SK-N-SH treated with all-trans-retinoic acid at 6 μM for 48 hours (cell line): ENCODE measurements around the gene ADAMTSL1.

Experiments used
- ATAC-seq: fragments of 200-7000 bp; cut with Tn5 transposase; 3 replicates; pipeline ENCODE4 v1.9.1; 2020; ENCODE audit warnings: mild to moderate bottlenecking, moderate library complexity
- ARNTL ChIP-seq: fragments of 450-650 bp; formaldehyde crosslinking; IDR thresholded peaks from 2 replicates; pipeline ENCODE4 v1.5.0; 2020; ENCODE audit warnings: low read depth, mild to moderate bottlenecking, moderate library complexity, borderline replicate concordance
- CREB5 ChIP-seq: fragments of 250-450 bp; sonication (Bioruptor Pico); IDR thresholded peaks from 2 replicates; pipeline ENCODE4 v1.5.1; 2020; ENCODE audit warnings: low read depth, mild to moderate bottlenecking, moderate library complexity
- CSDC2 ChIP-seq: fragments of 250-450 bp; sonication (Bioruptor Pico); IDR thresholded peaks from 2 replicates; pipeline ENCODE4 v1.5.0; 2020; ENCODE audit warnings: mild to moderate bottlenecking, moderate library complexity
- CSRNP3 ChIP-seq: fragments of 250-450 bp; sonication (Bioruptor Pico); IDR thresholded peaks from 2 replicates; pipeline ENCODE4 v1.5.1; 2021; ENCODE audit warnings: mild to moderate bottlenecking, moderate library complexity
- ESRRG ChIP-seq: fragments of 250-450 bp; sonication (Bioruptor Pico); IDR thresholded peaks from 2 replicates; pipeline ENCODE4 v1.6.1; 2021; ENCODE audit warnings: mild to moderate bottlenecking
- GLIS3 ChIP-seq: fragments of 250-450 bp; sonication (Bioruptor Pico); IDR thresholded peaks from 2 replicates; pipeline ENCODE4 v1.5.0; 2020; ENCODE audit warnings: mild to moderate bottlenecking, moderate library complexity
- ISL1 ChIP-seq: fragments of 250-450 bp; sonication (Bioruptor Pico); IDR thresholded peaks from 2 replicates; pipeline ENCODE4 v2.1.2; 2022; ENCODE audit warnings: mild to moderate bottlenecking, moderate library complexity
- OSR1 ChIP-seq: fragments of 250-450 bp; sonication (Bioruptor Pico); IDR thresholded peaks from 2 replicates; pipeline ENCODE4 v1.8.0; 2022; ENCODE audit warnings: moderate library complexity, mild to moderate bottlenecking, inconsistent platforms
- PPARA ChIP-seq: fragments of 250-450 bp; sonication (Bioruptor Pico); IDR thresholded peaks from 2 replicates; pipeline ENCODE4 v1.5.0; 2020; ENCODE audit warnings: mild to moderate bottlenecking, borderline replicate concordance
- RARB ChIP-seq: fragments of 250-450 bp; sonication (Bioruptor Pico); IDR thresholded peaks from 2 replicates; pipeline ENCODE4 v1.8.0; 2021; ENCODE audit warnings: mild to moderate bottlenecking, moderate library complexity
- SNAI2 ChIP-seq: fragments of 250-450 bp; sonication (Bioruptor Pico); IDR thresholded peaks from 2 replicates; pipeline ENCODE4 v1.5.0; 2020; ENCODE audit warnings: mild to moderate bottlenecking, moderate library complexity
- TCF4 ChIP-seq: fragments of 250-450 bp; sonication (Bioruptor Pico); IDR thresholded peaks from 2 replicates; pipeline ENCODE4 v1.8.0; 2021; ENCODE audit warnings: mild to moderate bottlenecking, moderate library complexity, borderline replicate concordance
- TOX ChIP-seq: fragments of 250-450 bp; sonication (Bioruptor Pico); IDR thresholded peaks from 2 replicates; pipeline ENCODE4 v1.8.0; 2021; ENCODE audit warnings: mild to moderate bottlenecking, moderate library complexity, borderline replicate concordance
- ZC3H10 ChIP-seq: fragments of 250-450 bp; sonication (Bioruptor Pico); IDR thresholded peaks from 2 replicates; pipeline ENCODE4 v1.5.1; 2021; ENCODE audit warnings: mild to moderate bottlenecking, moderate library complexity
- ZFP3 ChIP-seq: fragments of 250-450 bp; sonication (Bioruptor Pico); IDR thresholded peaks from 2 replicates; pipeline ENCODE4 v1.5.0; 2020; ENCODE audit warnings: mild to moderate bottlenecking, moderate library complexity
- ZFP30 ChIP-seq: fragments of 450-650 bp; formaldehyde crosslinking; IDR thresholded peaks from 2 replicates; pipeline ENCODE4 v1.5.0; 2022; ENCODE audit warnings: mild to moderate bottlenecking, moderate library complexity
- ZNF565 ChIP-seq: fragments of 450-650 bp; formaldehyde crosslinking; conservative IDR thresholded peaks from 2 replicates; pipeline ENCODE4 v1.5.0; 2020; ENCODE audit warnings: low read depth, mild to moderate bottlenecking, moderate library complexity
- ZNF70 ChIP-seq: fragments of 450-650 bp; formaldehyde crosslinking; IDR thresholded peaks from 2 replicates; pipeline ENCODE4 v1.5.0; 2020; ENCODE audit warnings: mild to moderate bottlenecking, moderate library complexity
- ZNF8 ChIP-seq: fragments of 450-650 bp; formaldehyde crosslinking; IDR thresholded peaks from 2 replicates; pipeline ENCODE4 v1.5.0; 2020; ENCODE audit warnings: mild to moderate bottlenecking, moderate library complexity
- TF ChIP-seq, protein P1 (sequence below): fragments of 250-450 bp; sonication (Bioruptor Pico); IDR thresholded peaks from 2 replicates; pipeline ENCODE4 v1.8.0; 2020; ENCODE audit warnings: mild to moderate bottlenecking, moderate library complexity, borderline replicate concordance
- TF ChIP-seq, protein P2 (sequence below): fragments of 250-450 bp; sonication (Bioruptor Pico); IDR thresholded peaks from 2 replicates; pipeline ENCODE4 v1.5.0; 2020; ENCODE audit warnings: mild to moderate bottlenecking, moderate library complexity

The ADAMTSL1 gene

GRCh38 chr9:18604767-18605730 is 131.1 kb downstream of the ADAMTSL1 start (continued):
- TF ChIP-seq ZC3H10 (CRISPR knock-in tag) (no peak), GLIS3 (CRISPR knock-in tag) (no peak), TCF4 (CRISPR knock-in tag) (no peak), RARB (CRISPR knock-in tag) (no peak), PPARA (CRISPR knock-in tag) (no peak), ARNTL (CRISPR knock-in tag) (no peak), OSR1 (no peak), ZFP30 (CRISPR knock-in tag) (no peak), TOX (CRISPR knock-in tag) (no peak), ZFP3 (CRISPR knock-in tag) (no peak), ESRRG (no peak), ZNF8 (no peak)
- TF ChIP-seq, protein P1, sequence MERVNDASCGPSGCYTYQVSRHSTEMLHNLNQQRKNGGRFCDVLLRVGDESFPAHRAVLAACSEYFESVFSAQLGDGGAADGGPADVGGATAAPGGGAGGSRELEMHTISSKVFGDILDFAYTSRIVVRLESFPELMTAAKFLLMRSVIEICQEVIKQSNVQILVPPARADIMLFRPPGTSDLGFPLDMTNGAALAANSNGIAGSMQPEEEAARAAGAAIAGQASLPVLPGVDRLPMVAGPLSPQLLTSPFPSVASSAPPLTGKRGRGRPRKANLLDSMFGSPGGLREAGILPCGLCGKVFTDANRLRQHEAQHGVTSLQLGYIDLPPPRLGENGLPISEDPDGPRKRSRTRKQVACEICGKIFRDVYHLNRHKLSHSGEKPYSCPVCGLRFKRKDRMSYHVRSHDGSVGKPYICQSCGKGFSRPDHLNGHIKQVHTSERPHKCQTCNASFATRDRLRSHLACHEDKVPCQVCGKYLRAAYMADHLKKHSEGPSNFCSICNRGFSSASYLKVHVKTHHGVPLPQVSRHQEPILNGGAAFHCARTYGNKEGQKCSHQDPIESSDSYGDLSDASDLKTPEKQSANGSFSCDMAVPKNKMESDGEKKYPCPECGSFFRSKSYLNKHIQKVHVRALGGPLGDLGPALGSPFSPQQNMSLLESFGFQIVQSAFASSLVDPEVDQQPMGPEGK (CRISPR knock-in tag): no peak

- no peak for TF ChIP-seq SNAI2 (CRISPR knock-in tag)
- TF ChIP-seq ZNF70 (CRISPR knock-in tag): no peak
- no peak for TF ChIP-seq ZC3H10 (CRISPR knock-in tag)
- ATAC-seq: no peak; the same call in 2 of the 3 replicates
These were observed 131.8 kb downstream of the ADAMTSL1 start for GRCh38 chr9:18605766-18606180.

DNA sequence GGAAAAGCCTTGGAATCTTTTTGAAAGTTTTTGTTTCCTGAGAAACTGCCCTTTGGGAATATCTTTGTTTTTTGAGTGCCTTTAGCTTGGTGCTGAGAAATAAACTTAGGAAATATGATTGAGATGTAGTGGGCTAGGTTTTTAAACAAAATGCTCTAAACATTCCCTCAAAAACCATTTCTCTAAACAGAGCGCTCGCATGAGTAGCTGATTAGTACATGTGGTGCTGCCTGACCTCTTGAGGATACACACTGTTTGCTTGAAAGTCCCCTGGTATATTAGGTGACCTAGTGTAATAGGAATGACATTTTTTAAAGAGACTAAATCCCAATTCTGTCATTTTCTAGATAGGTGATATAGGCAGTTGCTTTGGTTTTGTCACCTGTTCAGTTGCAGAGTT is 132.3 kb downstream of the ADAMTSL1 start:
- ATAC-seq: no peak
- no peak for TF ChIP-seq CSRNP3 (CRISPR knock-in tag)
- TF ChIP-seq GLIS3 (CRISPR knock-in tag): no peak
- no peak for TF ChIP-seq ZNF8
- TF ChIP-seq TCF4 (CRISPR knock-in tag): no peak
- TF ChIP-seq TOX (CRISPR knock-in tag): no peak
- TF ChIP-seq ISL1 (CRISPR knock-in tag): no peak
- TF ChIP-seq ESRRG: no peak
- no peak for TF ChIP-seq ZNF70 (CRISPR knock-in tag)
- no peak for TF ChIP-seq ZNF565
- TF ChIP-seq CREB5 (CRISPR knock-in tag): no peak
- TF ChIP-seq, protein P2, sequence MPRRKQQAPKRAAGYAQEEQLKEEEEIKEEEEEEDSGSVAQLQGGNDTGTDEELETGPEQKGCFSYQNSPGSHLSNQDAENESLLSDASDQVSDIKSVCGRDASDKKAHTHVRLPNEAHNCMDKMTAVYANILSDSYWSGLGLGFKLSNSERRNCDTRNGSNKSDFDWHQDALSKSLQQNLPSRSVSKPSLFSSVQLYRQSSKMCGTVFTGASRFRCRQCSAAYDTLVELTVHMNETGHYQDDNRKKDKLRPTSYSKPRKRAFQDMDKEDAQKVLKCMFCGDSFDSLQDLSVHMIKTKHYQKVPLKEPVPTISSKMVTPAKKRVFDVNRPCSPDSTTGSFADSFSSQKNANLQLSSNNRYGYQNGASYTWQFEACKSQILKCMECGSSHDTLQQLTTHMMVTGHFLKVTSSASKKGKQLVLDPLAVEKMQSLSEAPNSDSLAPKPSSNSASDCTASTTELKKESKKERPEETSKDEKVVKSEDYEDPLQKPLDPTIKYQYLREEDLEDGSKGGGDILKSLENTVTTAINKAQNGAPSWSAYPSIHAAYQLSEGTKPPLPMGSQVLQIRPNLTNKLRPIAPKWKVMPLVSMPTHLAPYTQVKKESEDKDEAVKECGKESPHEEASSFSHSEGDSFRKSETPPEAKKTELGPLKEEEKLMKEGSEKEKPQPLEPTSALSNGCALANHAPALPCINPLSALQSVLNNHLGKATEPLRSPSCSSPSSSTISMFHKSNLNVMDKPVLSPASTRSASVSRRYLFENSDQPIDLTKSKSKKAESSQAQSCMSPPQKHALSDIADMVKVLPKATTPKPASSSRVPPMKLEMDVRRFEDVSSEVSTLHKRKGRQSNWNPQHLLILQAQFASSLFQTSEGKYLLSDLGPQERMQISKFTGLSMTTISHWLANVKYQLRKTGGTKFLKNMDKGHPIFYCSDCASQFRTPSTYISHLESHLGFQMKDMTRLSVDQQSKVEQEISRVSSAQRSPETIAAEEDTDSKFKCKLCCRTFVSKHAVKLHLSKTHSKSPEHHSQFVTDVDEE (CRISPR knock-in tag): no peak
- TF ChIP-seq PPARA (CRISPR knock-in tag): no peak
- TF ChIP-seq ZFP3 (CRISPR knock-in tag): no peak
- no peak for TF ChIP-seq ZFP30 (CRISPR knock-in tag)

DNA sequence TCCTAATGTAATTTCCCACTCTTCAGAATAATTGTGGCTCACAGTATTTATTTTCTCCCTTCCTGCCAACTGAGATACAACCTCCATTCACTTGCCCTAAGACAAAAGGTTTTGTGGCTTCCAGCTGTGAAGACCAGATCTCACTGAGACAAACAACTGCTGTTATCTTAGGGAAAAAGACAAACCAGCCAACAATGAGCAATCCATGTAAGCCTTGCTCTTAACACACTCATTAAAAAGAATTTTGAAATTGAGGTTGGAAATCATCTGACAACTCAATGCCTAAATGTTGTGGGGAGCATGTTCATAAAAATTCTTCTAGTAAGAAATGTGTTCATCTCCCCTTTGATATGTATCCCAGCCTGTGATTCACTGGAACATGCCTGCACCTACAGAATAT is 132.9 kb downstream of the ADAMTSL1 start:
- ATAC-seq: no peak
- TF ChIP-seq CSRNP3 (CRISPR knock-in tag) (no peak), PPARA (CRISPR knock-in tag) (no peak), SNAI2 (CRISPR knock-in tag) (no peak), CSDC2 (CRISPR knock-in tag) (no peak), GLIS3 (CRISPR knock-in tag) (no peak), TOX (CRISPR knock-in tag) (no peak)
- TF ChIP-seq, protein P1 (CRISPR knock-in tag): no peak
